GM21423 (cell line): ENCODE data around the gene TSGA10IP.

Experiments
- ATAC-seq: cut with Tn5 transposase; IDR thresholded peaks from one replicate; pipeline ENCODE4 v1.9.1; 2021; ENCODE audit warnings: mild to moderate bottlenecking, moderate library complexity; ENCODE audit not compliant: unreplicated experiment

Gene TSGA10IP

GRCh38 chr11:66003291-66003690 is 58.0 kb downstream of the TSGA10IP start:
- ATAC-seq = no peak

DNA sequence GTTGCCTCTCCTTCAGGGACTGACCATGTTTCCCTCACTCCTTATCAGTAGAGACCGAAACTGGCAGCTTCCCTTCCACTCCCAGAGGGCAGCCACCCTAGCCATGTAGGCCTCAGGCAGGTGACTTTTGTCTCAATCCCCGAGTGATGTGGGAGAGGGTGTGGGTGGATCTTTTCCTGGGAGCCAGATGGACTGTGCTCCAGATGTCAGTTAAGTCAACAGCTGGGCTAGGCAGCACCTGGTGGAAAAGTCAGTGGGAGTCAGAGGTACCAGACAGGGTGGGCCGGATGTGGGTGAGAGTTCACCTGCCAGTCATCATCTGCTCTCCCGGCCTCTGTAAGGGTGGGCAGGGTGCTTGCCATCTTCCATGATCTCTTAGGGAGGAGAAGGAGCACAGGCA is 58.9 kb downstream of the TSGA10IP start:
- no peak for ATAC-seq

- ATAC-seq = no peak
Measured at GRCh38 chr11:66006134-66006890, 61.0 kb downstream of the TSGA10IP start.

DNA sequence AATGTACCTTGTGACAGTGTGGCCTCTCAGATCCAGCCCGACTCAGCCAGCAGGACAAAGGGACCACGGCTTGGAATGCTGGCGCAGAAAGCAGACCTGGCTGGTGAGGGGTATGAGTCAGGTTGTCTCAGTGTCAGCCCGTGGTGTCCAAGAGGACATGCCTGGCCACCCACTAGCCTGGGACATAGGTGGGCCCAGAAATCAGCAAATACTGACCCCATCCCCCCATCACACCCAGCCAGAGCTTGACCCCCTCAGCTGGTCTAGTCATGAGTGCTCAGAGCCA is 61.6 kb downstream of the TSGA10IP start:
- no peak for ATAC-seq

- ATAC-seq = no peak
Measured at GRCh38 chr11:66007201-66007634, 61.9 kb downstream of the TSGA10IP start.

DNA sequence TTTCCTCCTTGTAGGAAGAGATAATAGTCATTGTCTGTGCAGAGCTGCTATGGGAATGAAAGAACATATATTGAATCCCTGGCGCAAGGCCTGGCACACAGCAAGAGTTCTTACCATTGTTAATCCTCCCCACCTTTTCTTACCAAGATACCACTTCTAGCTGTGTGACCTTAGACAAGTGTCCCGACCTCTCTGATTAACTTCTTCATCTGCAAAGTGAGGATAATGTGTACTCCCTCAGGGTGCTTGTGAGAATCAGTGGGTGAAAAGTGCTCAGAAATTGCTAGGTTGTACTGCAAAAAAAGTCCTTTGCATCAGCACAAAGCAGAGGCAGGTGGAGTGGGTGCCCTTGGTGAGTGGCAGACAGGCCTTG is 62.8 kb downstream of the TSGA10IP start:
- no peak for ATAC-seq

GRCh38 chr11:66008468-66009101 is 63.3 kb downstream of the TSGA10IP start:
- no peak for ATAC-seq
